ENCODE data around the gene ZNF692.
"Not testable (repeated sequence)": the region's sequence is repeated elsewhere in the genome, so short reads cannot be mapped to it uniquely, and the experiment has no call there.

Gene ZNF692

DNA sequence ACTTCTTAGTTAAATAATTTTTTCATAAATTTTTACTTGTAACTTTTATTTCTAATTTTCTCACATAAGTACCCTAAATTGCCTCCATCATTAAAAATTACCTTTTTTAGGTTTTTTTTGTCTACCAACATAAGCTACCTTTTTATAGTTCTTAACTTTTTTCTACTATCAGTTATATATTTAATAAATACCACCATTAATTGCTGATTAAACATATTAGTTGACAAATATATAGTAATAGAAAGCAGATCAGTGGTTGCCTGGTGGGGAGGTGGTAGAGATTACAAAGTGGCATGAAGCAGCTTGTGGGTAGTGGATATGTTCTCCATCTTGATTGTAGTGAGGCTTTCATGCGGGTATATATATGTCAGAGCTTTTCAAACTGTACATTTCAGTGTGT lies 27.0 kb downstream of the ZNF692 start:
- Histone ChIP-seq H3K79me2 (ENCODE audit: control insufficient read depth, low read length) (no peaks in the 10 kb centered on the region), H3K4me1 (ENCODE audit: control insufficient read depth, low read length) (peaks cover 21% of the 10 kb centered on the region)
- TF ChIP-seq, protein P1, sequence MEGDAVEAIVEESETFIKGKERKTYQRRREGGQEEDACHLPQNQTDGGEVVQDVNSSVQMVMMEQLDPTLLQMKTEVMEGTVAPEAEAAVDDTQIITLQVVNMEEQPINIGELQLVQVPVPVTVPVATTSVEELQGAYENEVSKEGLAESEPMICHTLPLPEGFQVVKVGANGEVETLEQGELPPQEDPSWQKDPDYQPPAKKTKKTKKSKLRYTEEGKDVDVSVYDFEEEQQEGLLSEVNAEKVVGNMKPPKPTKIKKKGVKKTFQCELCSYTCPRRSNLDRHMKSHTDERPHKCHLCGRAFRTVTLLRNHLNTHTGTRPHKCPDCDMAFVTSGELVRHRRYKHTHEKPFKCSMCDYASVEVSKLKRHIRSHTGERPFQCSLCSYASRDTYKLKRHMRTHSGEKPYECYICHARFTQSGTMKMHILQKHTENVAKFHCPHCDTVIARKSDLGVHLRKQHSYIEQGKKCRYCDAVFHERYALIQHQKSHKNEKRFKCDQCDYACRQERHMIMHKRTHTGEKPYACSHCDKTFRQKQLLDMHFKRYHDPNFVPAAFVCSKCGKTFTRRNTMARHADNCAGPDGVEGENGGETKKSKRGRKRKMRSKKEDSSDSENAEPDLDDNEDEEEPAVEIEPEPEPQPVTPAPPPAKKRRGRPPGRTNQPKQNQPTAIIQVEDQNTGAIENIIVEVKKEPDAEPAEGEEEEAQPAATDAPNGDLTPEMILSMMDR (IDR thresholded peaks at IDR 0.05; ENCODE audit: low read depth, low read length, poor library complexity, severe bottlenecking), result no peak
- no peak for TF ChIP-seq EZH2phosphoT487 (IDR thresholded peaks at IDR 0.05; ENCODE audit: borderline replicate concordance, low read length)

DNA sequence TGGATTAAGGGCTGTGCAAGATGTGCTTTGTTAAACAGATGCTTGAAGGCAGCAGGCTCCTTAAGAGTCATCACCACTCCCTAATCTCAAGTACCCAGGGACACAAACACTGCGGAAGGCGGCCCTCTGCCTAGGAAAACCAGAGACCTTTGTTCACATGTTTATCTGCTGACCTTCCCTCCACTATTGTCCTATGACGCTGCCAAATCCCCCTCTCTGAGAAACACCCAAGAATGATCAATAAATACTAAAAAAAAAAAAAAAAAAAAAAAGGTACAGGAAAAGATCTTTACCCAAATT lies 28.2 kb downstream of the ZNF692 start:
- not testable (repeated sequence) for H3K4me3 ChIP-seq (ENCODE audit: low read length); H3K79me2 ChIP-seq (ENCODE audit: control insufficient read depth, low read length); H3K27me3 ChIP-seq (ENCODE audit: control insufficient read depth, low read length); H3K27ac ChIP-seq (ENCODE audit: low read depth, low read length); H3F3A ChIP-seq (ENCODE audit: control insufficient read depth, insufficient read depth); H4K20me1 ChIP-seq (ENCODE audit: control insufficient read depth, insufficient read depth, low read depth, low read length); H3K9me2 ChIP-seq (replicated peaks; ENCODE audit: control insufficient read depth, low read length); H3K9me3 ChIP-seq (ENCODE audit: control insufficient read depth, insufficient read depth, low read length); H3K4me2 ChIP-seq (ENCODE audit: low read length); H3K36me3 ChIP-seq (ENCODE audit: control insufficient read depth, low read length)
- H3K4me1 ChIP-seq (ENCODE audit: control insufficient read depth, low read length), result peaks cover 23% of the 10 kb centered on the region

More for the DNA sequence above, 27.0 kb downstream of the ZNF692 start:
- H3F3A ChIP-seq (ENCODE audit: control insufficient read depth, insufficient read depth), result peaks cover 5% of the 10 kb centered on the region; the same call in 1 of the 2 replicates
- H3K9me2 ChIP-seq (replicated peaks; ENCODE audit: control insufficient read depth, low read length), result no peaks in the 10 kb centered on the region
- H3K36me3 ChIP-seq (ENCODE audit: control insufficient read depth, low read length), result no peaks in the 10 kb centered on the region
- no peak overlapping the region for H3K27ac ChIP-seq (ENCODE audit: low read depth, low read length)
- no peak overlapping the region for H3K4me2 ChIP-seq (ENCODE audit: low read length)
- H3K9me3 ChIP-seq (ENCODE audit: control insufficient read depth, insufficient read depth, low read length), result no peaks in the 10 kb centered on the region
- 0 out of 2 replicates have a peak, but pooled peaks cover 4% of the 10 kb centered on the region for H3K27me3 ChIP-seq (ENCODE audit: control insufficient read depth, low read length)
- H3K4me3 ChIP-seq (ENCODE audit: low read length), result no peak overlapping the region
- H4K20me1 ChIP-seq (ENCODE audit: control insufficient read depth, insufficient read depth, low read depth, low read length), result no peaks in the 10 kb centered on the region

DNA sequence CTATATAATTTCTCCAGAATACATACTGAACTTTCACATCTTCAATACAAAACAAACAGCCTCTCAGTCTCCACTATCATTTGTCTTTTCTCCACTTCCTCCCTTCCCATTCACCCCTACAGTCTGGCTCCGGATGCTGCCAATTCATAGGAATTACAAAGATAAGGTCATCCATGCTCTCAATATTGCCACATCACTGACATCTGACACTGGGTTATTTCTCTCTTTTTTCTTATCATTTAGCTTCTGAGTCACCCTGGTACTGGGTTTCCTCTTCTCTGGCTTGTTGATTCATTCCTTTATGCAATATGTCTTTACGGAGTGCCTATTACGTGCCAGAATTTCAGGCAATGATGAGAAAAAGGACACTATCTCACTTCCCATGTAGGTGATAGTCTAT lies 30.0 kb downstream of the ZNF692 start:
- no peak for TF ChIP-seq EZH2phosphoT487 (IDR thresholded peaks at IDR 0.05; ENCODE audit: borderline replicate concordance, low read length)
- TF ChIP-seq, protein P1 (IDR thresholded peaks at IDR 0.05; ENCODE audit: low read depth, low read length, poor library complexity, severe bottlenecking), result no peak
- Histone ChIP-seq H3K4me2 (ENCODE audit: low read length) (no peak overlapping the region), H3K27me3 (ENCODE audit: control insufficient read depth, low read length) (no peaks in the 10 kb centered on the region)

DNA sequence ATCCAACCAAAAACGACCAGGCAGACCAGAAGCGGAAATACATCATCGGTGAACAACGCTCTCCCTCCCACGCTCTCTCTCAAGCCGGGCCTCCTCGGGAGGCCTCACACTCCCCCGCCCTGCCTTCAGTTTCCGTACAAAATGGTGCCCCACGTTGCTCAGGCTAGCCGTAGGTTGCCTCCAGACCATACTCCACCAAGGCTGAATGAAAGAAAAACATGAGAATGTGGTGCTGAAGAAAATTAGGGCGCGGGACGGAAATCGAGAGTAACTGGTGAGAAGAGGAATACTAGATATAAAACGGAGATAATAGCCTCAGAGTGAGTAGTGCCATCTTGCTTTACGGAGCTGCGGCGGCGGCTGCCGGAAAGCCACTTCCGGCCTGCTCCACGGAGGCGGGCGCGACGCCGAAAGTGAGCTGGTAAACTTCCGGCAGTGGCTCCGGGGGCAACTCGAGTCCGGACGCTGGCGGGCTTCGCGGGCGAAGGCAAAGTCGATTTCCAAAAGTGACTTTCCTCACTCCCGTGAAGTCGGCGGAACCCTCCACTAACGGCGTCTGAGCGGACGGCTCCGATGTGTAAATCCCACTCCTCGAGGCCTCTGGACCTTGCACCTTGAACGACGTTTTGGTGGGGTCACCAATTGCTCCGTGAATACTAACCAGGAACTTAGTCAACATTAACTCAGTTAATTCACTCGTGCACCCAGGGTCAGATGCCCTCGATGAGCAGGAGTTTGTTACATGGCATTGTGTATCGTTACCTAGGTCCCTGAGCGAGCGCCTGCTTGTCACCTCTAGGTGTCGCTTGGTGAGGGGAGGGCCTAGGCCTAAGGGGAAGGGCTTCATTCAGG lies 32.8 kb downstream of the ZNF692 start, which contains the start of gene SH3BP5L:
TSS of gene SH3BP5L (minus strand) at position 7 of the 852 bp plus-strand sequence. CDS start 980 bp downstream, outside the sequence.
- H3K4me2 ChIP-seq (ENCODE audit: low read length), result peak within 1 kb of the TSS; percentile 94
- peak within 1 kb of the TSS; percentile 97 for H3K4me3 ChIP-seq (ENCODE audit: low read length)
- H3K4me1 ChIP-seq (ENCODE audit: control insufficient read depth, low read length), result peaks cover 47% of the 10 kb centered on the region
- H3K9me2 ChIP-seq (replicated peaks; ENCODE audit: control insufficient read depth, low read length), result no peaks in the 10 kb centered on the region
- H3K36me3 ChIP-seq (ENCODE audit: control insufficient read depth, low read length), result peaks cover 31% of the 10 kb centered on the region
- no peaks in the 10 kb centered on the region for H3K9me3 ChIP-seq (ENCODE audit: control insufficient read depth, insufficient read depth, low read length)
- no peak for TF ChIP-seq EZH2phosphoT487 (IDR thresholded peaks at IDR 0.05; ENCODE audit: borderline replicate concordance, low read length)
- TF ChIP-seq, protein P1 (IDR thresholded peaks at IDR 0.05; ENCODE audit: low read depth, low read length, poor library complexity, severe bottlenecking), result peak; percentile 89
- H3K27me3 ChIP-seq (ENCODE audit: control insufficient read depth, low read length), result no peaks in the 10 kb centered on the region
- H4K20me1 ChIP-seq (ENCODE audit: control insufficient read depth, insufficient read depth, low read depth, low read length), result peaks cover 8% of the 10 kb centered on the region; the same call in 1 of the 2 replicates
- 0 out of 2 replicates have a peak, but pooled peaks cover 3% of the 10 kb centered on the region for H3F3A ChIP-seq (ENCODE audit: control insufficient read depth, insufficient read depth)
- H3K27ac ChIP-seq (ENCODE audit: low read depth, low read length), result peak within 1 kb of the TSS; percentile 85
- peaks cover 44% of the 10 kb centered on the region for H3K79me2 ChIP-seq (ENCODE audit: control insufficient read depth, low read length)

More for the DNA sequence above, 30.0 kb downstream of the ZNF692 start:
- Histone ChIP-seq H3K4me1 (ENCODE audit: control insufficient read depth, low read length) (peaks cover 26% of the 10 kb centered on the region), H3K79me2 (ENCODE audit: control insufficient read depth, low read length) (peaks cover 18% of the 10 kb centered on the region), H3K9me2 (replicated peaks; ENCODE audit: control insufficient read depth, low read length) (no peaks in the 10 kb centered on the region), H3K4me3 (ENCODE audit: low read length) (no peak overlapping the region), H3K9me3 (ENCODE audit: control insufficient read depth, insufficient read depth, low read length) (no peaks in the 10 kb centered on the region), H4K20me1 (ENCODE audit: control insufficient read depth, insufficient read depth, low read depth, low read length) (no peaks in the 10 kb centered on the region), H3F3A (ENCODE audit: control insufficient read depth, insufficient read depth) (peaks cover 5% of the 10 kb centered on the region; the same call in 1 of the 2 replicates), H3K36me3 (ENCODE audit: control insufficient read depth, low read length) (peaks cover 12% of the 10 kb centered on the region), H3K27ac (ENCODE audit: low read depth, low read length) (no peak overlapping the region)

All from DOHH2 (cell line).